Measurements from ENCODE around the gene GPC5.
A peak's percentile ranks its signal among the peaks of the same experiment; 100 is the strongest.
"Not testable (repeated sequence)": the region's sequence is repeated elsewhere in the genome, so short reads cannot be mapped to it uniquely, and the experiment has no call there.

GPC5 gene

GRCh38 chr13:92412996-92413395 is 1014.6 kb downstream of the GPC5 start:
- DNase-seq = no peak

- no peak for DNase-seq
Observed at GRCh38 chr13:92413452-92413851, 1015.0 kb downstream of the GPC5 start.

- DNase-seq = no peak
Observed at GRCh38 chr13:92414851-92415250, 1016.4 kb downstream of the GPC5 start.

GRCh38 chr13:92415781-92416180 is 1017.4 kb downstream of the GPC5 start:
- no peak for DNase-seq

GRCh38 chr13:92418818-92419412 is 1020.5 kb downstream of the GPC5 start:
- no peak for DNase-seq

GRCh38 chr13:92429231-92429630 is 1030.8 kb downstream of the GPC5 start:
- no peak for DNase-seq

GRCh38 chr13:92433386-92433785 is 1035.0 kb downstream of the GPC5 start:
- DNase-seq = no peak

- DNase-seq = no peak
Observed at GRCh38 chr13:92433963-92434362, 1035.5 kb downstream of the GPC5 start.

- no peak for DNase-seq
Observed at GRCh38 chr13:92436924-92437323, 1038.5 kb downstream of the GPC5 start.

GRCh38 chr13:92444244-92444643 is 1045.8 kb downstream of the GPC5 start:
- no peak for DNase-seq

GRCh38 chr13:92451060-92451459 is 1052.6 kb downstream of the GPC5 start:
- DNase-seq = no peak

- no peak for DNase-seq
Observed at GRCh38 chr13:92452840-92453239, 1054.4 kb downstream of the GPC5 start.

GRCh38 chr13:92459306-92459705 is 1060.9 kb downstream of the GPC5 start:
- no peak for DNase-seq

- no peak for DNase-seq
Observed at GRCh38 chr13:92460479-92460878, 1062.1 kb downstream of the GPC5 start.

- DNase-seq = no peak
Observed at GRCh38 chr13:92461402-92461801, 1063.0 kb downstream of the GPC5 start.

- DNase-seq = no peak
Observed at GRCh38 chr13:92461831-92462230, 1063.4 kb downstream of the GPC5 start.

- DNase-seq = peak; percentile 26
Observed at GRCh38 chr13:92463134-92463533, 1064.7 kb downstream of the GPC5 start.

GRCh38 chr13:92473765-92474475 is 1075.5 kb downstream of the GPC5 start:
- no peak for DNase-seq

GRCh38 chr13:92480387-92480786 is 1082.0 kb downstream of the GPC5 start:
- no peak for DNase-seq

GRCh38 chr13:92482790-92483189 is 1084.4 kb downstream of the GPC5 start:
- DNase-seq = not testable (repeated sequence)

- no peak for DNase-seq
Observed at GRCh38 chr13:92483894-92484293, 1085.5 kb downstream of the GPC5 start.

- no peak for DNase-seq
Observed at GRCh38 chr13:92487238-92487637, 1088.8 kb downstream of the GPC5 start.

GRCh38 chr13:92488249-92488852 is 1089.9 kb downstream of the GPC5 start:
- no peak for DNase-seq

- no peak for DNase-seq
Observed at GRCh38 chr13:92491839-92492238, 1093.4 kb downstream of the GPC5 start.

Measured in NCI-H1105 (cell line).